HG03196 (cell line): ENCODE results near the gene KDF1.

ENCODE experiments used
- ATAC-seq: cut with Tn5 transposase; IDR thresholded peaks from one replicate; pipeline ENCODE4 v1.9.1; 2021; ENCODE audit not compliant: unreplicated experiment

Gene KDF1

DNA sequence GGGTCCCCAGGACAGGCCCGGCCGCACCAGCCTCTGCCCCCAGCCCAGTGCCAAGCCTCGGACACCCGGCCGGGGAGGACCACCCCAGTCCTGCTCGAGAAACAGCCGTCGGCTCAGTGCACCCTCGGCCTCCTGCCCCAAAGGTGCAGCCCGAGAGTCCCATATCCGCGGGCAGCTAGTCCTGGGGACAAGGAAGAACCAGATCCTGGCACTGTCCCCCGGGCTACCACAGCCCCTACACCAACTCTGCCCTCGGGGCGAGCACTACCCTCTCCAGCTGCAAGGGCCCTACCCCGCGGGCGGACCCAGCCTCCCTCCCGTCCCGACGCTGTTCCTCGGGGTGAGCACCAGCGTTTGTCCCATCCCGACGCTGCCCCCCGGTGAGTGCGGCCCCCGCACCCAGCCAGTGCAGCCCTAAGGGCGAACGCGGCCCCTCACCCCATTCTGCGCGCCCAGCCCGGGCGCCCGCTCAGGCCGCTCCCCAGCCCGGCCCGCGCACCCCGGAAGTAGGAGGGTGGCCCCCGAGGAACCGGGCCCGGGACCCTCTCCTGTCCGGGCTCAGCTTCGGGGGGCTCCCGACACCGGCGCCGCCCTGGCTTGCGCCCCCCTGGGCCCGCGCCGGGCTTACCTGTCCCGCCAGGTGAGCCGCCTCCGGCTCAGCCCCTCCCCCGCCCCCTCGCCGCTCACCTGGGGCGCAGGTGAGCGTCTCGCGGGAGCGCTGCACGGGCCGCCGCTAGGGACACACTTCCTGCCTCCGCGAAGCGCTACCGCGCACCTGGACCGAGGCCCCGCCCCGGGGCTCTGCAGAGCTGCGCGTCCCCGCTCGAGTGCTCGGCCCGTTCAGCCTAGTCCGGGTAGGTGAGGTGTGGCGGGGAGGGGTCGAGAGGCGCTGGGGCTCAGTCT, at the start of gene KDF1:
KDF1 (minus strand) TSS at position 747 of the 903 bp plus-strand sequence. CDS start 8,088 bp downstream, outside the sequence.
- no peak for ATAC-seq

DNA sequence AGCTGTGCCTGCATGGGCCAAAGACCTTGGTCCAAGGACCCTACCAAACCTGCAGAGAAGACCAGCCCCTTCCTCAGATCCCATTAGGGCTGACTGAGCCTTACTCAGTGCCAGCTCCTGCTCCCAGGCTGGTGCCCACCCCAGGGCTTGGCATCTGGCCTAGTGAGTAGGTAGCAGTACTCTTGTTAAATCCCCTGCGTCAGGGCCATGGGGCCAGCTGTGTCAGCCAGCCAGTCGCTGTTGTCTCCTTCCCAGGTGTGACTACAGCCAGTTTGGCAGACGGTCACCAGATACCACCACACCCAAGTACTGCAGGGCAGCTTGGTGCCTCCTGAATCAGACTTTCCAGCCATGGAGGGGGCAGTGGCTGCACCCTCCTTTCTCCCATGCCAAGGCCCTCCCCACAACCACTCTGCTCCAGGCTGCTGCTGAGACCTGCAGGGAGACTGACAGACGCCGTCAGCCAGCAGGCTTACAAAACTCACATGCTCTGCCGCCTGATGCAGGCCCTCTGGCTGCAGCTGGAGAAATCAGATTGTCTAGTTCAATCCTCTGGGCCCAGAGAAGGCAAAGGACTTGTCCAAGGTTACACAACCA, 49.4 kb upstream of the KDF1 start:
- ATAC-seq: no peak

DNA sequence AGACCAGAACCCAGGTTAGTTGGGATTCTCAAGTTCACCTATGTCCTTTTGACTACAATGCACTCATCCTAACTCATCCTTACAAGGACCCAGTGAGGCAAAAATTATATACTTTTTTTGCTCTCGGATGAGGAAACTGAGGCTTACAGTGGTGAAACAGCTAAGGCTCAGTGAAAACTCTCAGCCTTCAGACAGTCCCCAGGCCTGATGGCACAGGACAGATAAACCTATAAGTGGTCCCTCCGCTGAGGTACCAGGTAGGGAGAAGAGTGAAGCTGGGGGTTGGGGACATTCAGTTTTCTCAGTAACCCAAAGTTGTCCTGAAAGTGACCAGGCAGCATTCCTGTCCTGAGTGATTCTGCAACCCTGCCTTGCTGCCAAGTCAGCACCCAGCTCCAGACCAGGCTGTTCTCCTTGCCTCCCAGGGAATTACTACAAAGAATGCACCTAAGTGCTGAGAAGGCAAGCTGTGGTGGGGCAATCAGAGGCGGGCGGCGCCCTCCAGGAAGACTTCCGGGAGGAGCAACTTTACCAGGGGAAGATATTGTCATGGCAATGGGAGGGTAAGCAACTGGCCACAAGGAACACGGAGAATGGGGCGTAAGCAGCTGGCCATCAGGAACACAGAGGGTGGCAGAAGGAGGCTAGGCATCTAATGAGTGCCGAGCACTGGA, 47.8 kb upstream of the KDF1 start:
- ATAC-seq: no peak

GRCh38 chr1:27006683-27007082, 46.4 kb upstream of the KDF1 start:
- ATAC-seq: no peak

GRCh38 chr1:27005648-27006496, 45.6 kb upstream of the KDF1 start:
- ATAC-seq: no peak

DNA sequence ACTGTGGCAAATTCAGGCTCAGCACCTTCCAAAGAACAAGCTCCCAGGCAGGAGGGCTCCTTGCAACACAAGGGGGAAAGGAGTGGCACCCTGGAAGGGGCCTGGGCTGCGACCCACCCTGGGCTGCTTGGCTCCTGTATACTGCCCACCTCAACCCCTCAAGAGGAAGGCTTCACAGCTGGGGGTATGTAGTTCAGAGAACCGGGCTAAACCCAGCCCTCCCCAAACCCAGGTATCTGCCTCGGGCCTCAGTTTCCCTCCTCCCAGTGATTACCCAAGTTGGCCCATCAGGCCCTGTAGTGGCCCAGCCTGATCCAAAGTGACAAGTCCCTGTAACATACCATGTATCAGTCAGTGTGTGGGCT, 44.9 kb upstream of the KDF1 start:
- ATAC-seq: no peak

DNA sequence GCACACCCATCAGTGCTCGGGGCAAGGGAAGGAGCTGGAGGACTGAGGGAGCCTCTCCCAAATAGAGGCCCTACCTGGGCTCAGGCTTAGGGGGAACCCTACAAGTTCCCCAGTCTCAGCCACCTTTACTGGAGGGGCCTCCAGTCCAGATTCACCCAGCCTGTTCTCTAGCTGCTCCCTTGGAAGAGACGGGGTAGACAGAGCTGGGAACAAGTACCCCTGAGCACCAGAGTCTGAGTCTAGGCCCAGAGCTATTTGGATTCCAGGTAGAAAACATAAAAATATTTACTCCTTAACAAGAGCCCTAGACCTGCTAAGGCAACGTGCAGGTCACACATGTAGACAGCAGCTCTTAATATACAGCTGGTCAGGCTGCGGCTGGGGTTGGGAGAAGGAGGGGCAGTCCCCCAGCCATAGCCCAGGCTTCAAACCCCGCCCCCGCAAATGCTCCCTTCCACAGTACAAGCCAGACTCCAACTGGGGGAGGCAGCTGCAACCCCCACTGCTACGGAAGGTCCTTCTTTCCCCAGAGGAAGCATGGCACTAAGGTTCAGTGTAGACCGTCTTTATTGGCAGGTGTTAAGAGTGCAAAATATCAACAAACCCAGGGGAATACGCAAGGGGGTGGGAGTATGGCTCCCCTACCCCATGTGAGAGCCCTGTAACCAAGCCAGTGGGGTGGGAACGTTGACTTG, 44.4 kb upstream of the KDF1 start:
- no peak for ATAC-seq

DNA sequence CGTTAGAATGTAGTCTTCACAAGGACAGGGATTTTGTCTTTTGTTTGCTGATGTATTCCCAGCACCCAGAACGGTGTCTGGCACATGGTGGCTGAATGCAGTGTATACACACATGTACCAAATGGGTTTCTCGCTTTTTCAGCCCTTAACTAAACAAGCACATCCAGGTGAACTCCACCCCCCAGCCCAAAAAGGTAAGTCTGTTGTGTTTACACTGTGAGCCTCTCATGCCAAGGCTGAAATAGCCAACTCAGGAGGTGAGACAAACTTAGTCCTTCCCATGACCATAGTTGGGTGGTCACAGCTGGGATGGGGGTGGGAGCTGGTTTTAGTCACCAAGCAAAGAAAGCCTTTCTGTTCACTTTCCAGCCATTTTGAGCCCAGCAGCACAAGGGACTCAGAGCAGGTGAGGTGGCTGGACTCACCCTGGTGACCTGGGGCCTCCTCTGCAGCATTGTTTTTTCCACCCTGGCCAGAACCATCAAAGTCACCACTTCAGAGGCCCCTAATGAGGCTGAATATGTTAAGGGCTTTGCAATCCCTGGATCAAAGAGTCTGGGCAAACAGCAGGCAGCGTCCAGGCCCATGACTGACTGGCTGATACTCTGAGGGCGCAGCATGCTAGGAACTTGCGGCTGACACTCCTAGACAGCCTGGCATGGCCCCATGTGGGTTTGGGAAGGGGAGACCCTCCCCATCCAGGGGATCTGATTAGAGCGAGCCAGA, 43.6 kb upstream of the KDF1 start:
- ATAC-seq: no peak

- ATAC-seq: no peak
Measured at GRCh38 chr1:27001570-27002360, 41.5 kb upstream of the KDF1 start.

DNA sequence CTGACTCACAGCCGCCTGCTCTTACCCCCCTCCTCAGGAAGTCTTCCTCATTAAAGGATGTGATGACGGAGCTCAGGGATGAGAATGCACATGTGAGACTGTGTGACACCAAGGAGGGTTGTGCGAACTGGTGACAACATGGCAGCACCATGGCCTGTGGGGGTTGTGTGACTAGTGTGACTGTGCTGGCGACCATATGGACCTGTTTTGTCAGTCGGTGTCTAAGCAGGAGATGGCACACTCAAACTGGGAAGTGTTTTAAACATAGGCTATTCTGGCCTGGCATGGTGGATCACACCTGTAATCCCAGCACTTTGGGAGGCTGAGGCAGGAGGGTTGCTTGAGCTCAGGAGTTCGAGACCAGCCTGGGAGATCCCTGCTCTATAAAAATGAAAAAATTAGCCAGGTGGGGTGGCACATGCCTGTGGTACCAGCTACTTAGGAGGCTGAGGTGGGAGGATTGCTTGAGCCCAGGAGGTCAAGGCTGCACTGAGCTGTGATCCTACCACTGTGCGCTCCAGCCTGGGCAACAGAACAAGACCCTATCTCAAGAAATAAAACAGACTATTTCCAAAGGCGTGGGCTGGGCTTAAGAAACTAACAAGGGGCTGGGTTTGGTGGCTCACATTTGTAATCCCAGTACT, 40.7 kb upstream of the KDF1 start:
- no peak for ATAC-seq

DNA sequence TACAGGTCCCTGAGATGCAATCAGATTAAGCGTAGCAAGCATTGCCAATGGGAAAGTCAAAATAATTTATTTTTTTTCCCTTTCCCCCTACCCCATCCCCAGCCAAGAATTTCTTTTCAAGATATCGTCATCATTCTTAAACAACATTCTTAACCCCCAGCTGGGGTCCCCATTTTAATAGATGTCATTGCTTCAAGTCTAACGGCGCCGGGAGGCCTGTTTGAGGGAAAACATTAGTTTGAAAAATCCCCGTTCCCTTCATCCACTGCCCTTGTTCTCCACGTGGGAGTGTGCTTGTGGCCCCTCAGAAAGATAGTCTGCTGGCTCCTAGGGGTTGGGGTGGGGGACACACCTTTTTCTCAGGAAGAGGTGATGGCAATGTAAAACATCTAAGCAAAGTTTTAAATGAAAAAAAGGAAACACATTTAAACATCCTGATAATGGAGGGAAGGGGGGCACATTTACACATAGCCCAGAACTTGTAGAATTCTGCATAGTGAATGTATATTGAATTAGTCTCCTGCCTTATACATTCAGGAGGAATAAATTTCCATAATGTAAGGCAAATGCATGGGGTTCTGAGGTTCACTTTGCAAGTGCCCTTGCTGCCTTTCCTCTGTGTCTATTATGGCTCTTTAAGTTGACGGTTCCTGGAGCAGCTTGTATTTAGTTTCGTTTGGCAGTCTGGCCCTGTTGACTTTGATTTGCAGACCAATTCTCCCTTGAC, 40.0 kb upstream of the KDF1 start:
- no peak for ATAC-seq

GRCh38 chr1:26999440-26999987, 39.2 kb upstream of the KDF1 start:
- no peak for ATAC-seq

GRCh38 chr1:26998429-26999300, 38.4 kb upstream of the KDF1 start:
- no peak for ATAC-seq

- ATAC-seq: no peak
Measured at GRCh38 chr1:26996665-26997064, 36.4 kb upstream of the KDF1 start.

DNA sequence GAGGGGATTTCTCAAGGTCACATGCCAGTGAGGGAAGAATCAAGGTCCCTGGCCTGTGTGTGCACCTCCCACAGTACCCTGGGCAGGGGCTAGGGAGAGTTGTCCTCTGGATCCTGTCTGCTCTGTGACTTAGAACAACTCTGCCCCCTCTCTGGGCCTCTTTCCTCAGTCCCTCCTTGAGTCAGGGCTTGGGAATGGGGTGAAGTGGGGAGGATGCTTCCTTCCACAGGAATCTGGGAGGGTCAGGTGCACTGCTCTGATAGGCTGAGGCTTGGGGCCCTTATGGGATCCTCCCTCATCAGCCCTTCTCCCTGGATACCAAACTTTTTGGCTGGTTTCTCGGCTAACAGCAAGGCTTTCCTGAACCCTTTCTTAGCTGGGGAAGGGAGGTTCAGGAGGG, 35.8 kb upstream of the KDF1 start:
- ATAC-seq: no peak

DNA sequence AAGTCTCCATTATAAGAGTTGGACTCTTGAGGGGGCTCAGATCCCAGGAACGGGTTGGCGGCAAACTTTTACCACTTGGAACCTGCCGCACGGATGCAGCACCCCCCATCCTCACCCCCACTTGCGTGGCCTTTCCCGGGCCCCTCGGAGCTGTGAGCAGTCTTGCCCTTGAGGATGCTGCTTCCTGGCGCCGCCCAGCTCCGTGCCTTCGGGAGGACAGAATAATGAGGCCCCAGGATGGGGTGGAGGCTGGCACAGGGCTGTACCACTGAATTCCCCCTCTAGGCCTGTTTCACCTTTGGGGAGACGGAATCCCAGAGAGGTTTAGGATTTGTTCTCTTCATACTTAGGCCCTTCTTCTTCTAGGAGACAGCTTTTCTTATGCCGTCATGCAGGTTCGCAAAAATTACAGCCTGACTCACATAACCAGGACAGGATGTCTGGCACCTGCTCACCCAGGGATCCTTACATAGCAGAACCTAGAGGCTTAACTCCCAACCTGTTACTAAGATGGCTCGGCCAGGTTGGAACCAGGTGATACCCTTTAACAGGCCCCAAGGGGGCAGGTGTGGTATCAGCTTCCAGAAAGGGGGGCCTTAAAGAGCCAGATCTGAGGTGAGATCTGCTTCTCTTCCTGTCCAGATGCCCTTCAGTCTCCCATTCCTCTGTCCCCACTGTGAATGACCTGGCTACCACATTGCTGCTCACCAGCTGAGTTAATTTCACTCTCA, 34.7 kb upstream of the KDF1 start:
- ATAC-seq: no peak
